Measurements from ENCODE around the gene UGT1A9.
"Not testable (repeated sequence)": the region's sequence is repeated elsewhere in the genome, so short reads cannot be mapped to it uniquely, and the experiment has no call there.

The UGT1A9 gene

GRCh38 chr2:233671290-233672161, at the start of gene UGT1A9:
UGT1A9 (plus strand) TSS chr2:233671898; CDS start chr2:233671935, 37 bp downstream.
- in situ Hi-C loops (cut with MboI; ENCODE audit: low sequenced_read_pairs): no loop called here

- in situ Hi-C loops (cut with MboI; ENCODE audit: low sequenced_read_pairs): no loop called here
These were observed 44.2 kb upstream of the UGT1A9 start for GRCh38 chr2:233627331-233628025.

- in situ Hi-C loops (cut with MboI; ENCODE audit: low sequenced_read_pairs): not testable (repeated sequence)
These were observed 35.4 kb upstream of the UGT1A9 start, which contains the start of gene UGT1A10 for GRCh38 chr2:233636306-233636705. UGT1A10 (plus strand) TSS chr2:233636448; CDS start chr2:233636523, 75 bp downstream.

DNA sequence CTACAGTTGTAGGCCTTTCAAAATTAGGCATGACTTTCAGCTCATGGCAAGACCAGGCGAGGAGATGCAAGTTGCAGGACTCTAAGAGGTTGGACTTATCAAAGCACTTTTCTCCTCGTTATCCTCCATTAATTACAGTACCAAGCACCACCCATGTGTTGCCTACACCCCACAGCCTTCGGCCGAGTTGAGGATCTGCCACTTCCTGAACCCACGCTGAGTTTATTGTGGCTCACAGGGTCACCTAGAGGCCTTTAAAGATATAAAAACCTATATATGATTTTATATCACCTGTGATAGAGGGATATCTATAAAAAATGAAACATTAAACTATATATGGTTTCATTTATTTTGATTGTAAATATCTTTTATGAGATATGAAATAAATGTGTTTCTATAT, 32.9 kb upstream of the UGT1A9 start:
- in situ Hi-C loops (cut with MboI; ENCODE audit: low sequenced_read_pairs): no loop called here

- in situ Hi-C loops (cut with MboI; ENCODE audit: low sequenced_read_pairs): no loop called here
These were observed 31.8 kb upstream of the UGT1A9 start for GRCh38 chr2:233639860-233640259.

GRCh38 chr2:233643128-233643527, 28.6 kb upstream of the UGT1A9 start:
- in situ Hi-C loops (cut with MboI; ENCODE audit: low sequenced_read_pairs): no loop called here

- in situ Hi-C loops (cut with MboI; ENCODE audit: low sequenced_read_pairs): not testable (repeated sequence)
These were observed 25.7 kb upstream of the UGT1A9 start for GRCh38 chr2:233646033-233646432.

DNA sequence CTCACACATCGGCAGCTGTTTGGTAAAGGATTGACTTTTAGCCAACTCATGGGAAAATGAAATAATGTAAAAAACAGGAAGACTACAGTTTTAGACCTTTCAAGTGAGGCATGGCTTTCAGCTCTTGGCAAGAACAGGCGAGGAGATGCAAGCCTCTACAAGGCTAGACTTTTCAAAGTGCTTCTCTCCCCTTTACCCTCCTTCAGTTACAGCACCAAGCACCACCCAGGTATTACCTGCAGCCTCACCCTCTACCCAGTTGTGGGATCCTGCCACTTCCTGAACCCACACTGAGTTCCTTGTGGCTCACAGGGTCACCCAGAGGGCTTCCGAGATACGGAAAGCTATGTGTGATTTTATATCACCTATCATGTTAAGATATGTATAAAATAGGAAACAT, 20.7 kb upstream of the UGT1A9 start:
- in situ Hi-C loops (cut with MboI; ENCODE audit: low sequenced_read_pairs): no loop called here

- in situ Hi-C loops (cut with MboI; ENCODE audit: low sequenced_read_pairs): no loop called here
These were observed 20.3 kb upstream of the UGT1A9 start for GRCh38 chr2:233651430-233651829.

DNA sequence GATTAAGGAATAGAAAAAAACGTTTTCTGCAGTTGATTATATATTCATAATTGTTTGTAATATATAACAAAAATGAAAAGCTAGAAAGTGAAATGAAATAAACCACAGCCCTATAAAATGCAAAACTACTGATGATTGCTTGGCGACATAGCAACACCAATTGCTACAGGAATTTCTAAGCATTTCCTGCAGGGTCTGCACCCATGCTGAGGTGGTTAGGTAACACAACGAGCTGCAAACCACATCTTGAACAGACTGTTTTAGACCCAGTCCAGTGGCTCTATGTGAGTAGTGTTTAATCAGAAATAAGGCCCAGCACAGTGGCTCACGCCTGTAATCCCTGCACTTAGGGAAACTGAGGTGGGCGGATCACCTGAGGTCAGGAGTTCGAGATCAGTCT, 17.2 kb upstream of the UGT1A9 start:
- in situ Hi-C loops (cut with MboI; ENCODE audit: low sequenced_read_pairs): no loop called here

- in situ Hi-C loops (cut with MboI; ENCODE audit: low sequenced_read_pairs): no loop called here
These were observed 16.7 kb upstream of the UGT1A9 start for GRCh38 chr2:233655043-233655442.

- in situ Hi-C loops (cut with MboI; ENCODE audit: low sequenced_read_pairs): not testable (repeated sequence)
These were observed 15.8 kb upstream of the UGT1A9 start for GRCh38 chr2:233655943-233656342.

GRCh38 chr2:233656443-233656842, 15.3 kb upstream of the UGT1A9 start:
- in situ Hi-C loops (cut with MboI; ENCODE audit: low sequenced_read_pairs): no loop called here

DNA sequence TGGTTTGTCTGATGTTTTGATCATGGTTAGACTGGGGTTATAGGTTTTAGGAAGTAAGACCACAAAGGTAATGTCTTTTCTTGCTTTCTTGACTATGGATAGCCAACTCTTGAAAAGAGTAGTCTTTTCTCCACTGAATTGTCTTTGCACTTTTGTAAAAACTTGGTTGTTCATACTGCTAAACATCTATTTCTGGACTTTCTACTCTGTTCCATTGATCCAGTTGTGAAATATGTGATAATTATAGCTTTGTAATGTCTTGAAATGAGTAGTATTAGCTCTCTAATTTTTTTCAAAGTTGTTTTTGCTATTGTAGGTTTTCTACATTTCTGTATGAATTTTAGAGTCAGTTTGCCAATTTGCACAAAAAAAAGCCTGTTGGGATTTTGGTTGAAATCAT, 13.1 kb upstream of the UGT1A9 start:
- in situ Hi-C loops (cut with MboI; ENCODE audit: low sequenced_read_pairs): no loop called here

- in situ Hi-C loops (cut with MboI; ENCODE audit: low sequenced_read_pairs): no loop called here
These were observed 7.8 kb upstream of the UGT1A9 start for GRCh38 chr2:233663911-233664310.

- in situ Hi-C loops (cut with MboI; ENCODE audit: low sequenced_read_pairs): no loop called here
These were observed 3.0 kb upstream of the UGT1A9 start for GRCh38 chr2:233668605-233669260.

DNA sequence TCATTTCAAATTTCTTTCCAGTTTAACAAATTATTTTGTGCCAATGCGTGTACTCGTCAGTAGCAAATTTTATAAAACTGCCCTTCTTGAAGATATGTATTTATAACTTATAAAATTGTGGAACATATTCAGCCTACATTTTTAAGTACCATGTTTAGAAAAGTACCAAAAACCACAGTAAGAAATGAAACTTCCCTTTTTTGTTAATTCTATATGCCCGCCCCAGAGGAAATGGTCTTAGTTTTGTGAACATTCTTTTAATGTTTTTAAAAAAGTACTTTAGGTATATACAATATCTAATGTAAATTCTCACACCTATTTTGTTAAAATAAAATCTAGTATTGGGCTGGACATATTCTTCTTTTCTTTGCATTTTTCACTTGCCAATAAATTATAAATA, 1.2 kb downstream of the UGT1A9 start:
- in situ Hi-C loops (cut with MboI; ENCODE audit: low sequenced_read_pairs): no loop called here

DNA sequence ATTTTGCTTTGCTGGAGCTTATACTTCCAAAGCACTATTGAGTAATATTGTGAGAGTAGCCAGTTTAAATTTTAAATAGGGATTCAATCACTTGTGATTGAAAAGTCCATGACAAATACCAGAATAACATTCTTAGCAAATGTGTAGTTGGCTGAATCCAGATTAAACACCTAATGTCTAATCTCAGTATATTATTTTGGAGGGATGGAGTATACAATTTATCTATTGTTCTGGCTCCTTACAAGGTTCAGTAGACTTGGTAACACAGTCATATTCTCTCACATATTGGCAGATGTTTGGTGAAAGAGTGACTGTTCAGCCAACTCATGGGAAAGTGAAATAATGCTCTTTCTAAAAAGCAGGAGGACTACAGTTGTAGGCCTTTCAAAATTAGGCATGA, 2.2 kb downstream of the UGT1A9 start:
- in situ Hi-C loops (cut with MboI; ENCODE audit: low sequenced_read_pairs): no loop called here

- in situ Hi-C loops (cut with MboI; ENCODE audit: low sequenced_read_pairs): no loop called here
These were observed 2.6 kb downstream of the UGT1A9 start for GRCh38 chr2:233674314-233674713.

DNA sequence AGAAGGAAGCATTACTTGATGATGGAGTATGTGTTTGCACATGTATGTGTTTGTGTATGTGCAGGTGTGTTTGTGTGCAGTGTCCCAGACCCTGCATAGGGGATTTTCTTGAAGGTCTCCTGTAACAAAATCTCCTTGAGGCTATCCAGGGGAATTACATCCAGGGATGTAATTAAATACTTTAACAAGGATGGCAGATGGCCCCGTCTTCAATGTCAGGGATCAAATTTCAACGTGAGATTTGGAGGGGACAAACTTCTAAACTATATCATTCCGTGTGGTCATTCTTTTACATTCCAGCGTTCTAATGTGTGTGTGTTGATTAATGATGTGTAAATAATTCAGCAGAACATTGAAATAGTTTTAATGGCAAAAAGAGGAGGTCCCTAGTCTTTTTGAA, 3.3 kb downstream of the UGT1A9 start:
- in situ Hi-C loops (cut with MboI; ENCODE audit: low sequenced_read_pairs): no loop called here

- in situ Hi-C loops (cut with MboI; ENCODE audit: low sequenced_read_pairs): no loop called here
These were observed 4.3 kb downstream of the UGT1A9 start for GRCh38 chr2:233676046-233676445.

- in situ Hi-C loops (cut with MboI; ENCODE audit: low sequenced_read_pairs): no loop called here
These were observed 7.5 kb downstream of the UGT1A9 start for GRCh38 chr2:233679196-233679595.

Measured in HL-60/S4 (cell line).